WTC11 (cell line): ENCODE data around the gene SNRPA.

ENCODE experiments used
- ESRRA ChIP-seq: sonication (generic); formaldehyde crosslinking; IDR thresholded peaks from 2 replicates; pipeline ENCODE4 v1.8.1; 2022; ENCODE audit warnings: mild to moderate bottlenecking, missing genetic modification reagents, borderline replicate concordance
- SMAD3 ChIP-seq: sonication (generic); formaldehyde crosslinking; IDR thresholded peaks from 2 replicates; pipeline ENCODE4 v1.8.0; 2022; ENCODE audit warnings: missing genetic modification reagents, mild to moderate bottlenecking, borderline replicate concordance
- ZNF232 ChIP-seq: sonication (generic); formaldehyde crosslinking; IDR thresholded peaks from 2 replicates; pipeline ENCODE4 v1.8.0; 2022; ENCODE audit warnings: mild to moderate bottlenecking, missing genetic modification reagents
- TF ChIP-seq, protein P1 (sequence below): fragments of 200-600 bp; IDR thresholded peaks from 2 replicates; pipeline ENCODE4 v1.8.0; 2022; ENCODE audit warnings: antibody characterized with exemption
- TF ChIP-seq, protein P2 (sequence below): fragments of 250-450 bp; sonication (Bioruptor Pico); conservative IDR thresholded peaks from 2 replicates; pipeline ENCODE4 v1.9.0; 2021; ENCODE audit warnings: mild to moderate bottlenecking

- TF ChIP-seq SMAD3: no peak
- TF ChIP-seq, protein P1, sequence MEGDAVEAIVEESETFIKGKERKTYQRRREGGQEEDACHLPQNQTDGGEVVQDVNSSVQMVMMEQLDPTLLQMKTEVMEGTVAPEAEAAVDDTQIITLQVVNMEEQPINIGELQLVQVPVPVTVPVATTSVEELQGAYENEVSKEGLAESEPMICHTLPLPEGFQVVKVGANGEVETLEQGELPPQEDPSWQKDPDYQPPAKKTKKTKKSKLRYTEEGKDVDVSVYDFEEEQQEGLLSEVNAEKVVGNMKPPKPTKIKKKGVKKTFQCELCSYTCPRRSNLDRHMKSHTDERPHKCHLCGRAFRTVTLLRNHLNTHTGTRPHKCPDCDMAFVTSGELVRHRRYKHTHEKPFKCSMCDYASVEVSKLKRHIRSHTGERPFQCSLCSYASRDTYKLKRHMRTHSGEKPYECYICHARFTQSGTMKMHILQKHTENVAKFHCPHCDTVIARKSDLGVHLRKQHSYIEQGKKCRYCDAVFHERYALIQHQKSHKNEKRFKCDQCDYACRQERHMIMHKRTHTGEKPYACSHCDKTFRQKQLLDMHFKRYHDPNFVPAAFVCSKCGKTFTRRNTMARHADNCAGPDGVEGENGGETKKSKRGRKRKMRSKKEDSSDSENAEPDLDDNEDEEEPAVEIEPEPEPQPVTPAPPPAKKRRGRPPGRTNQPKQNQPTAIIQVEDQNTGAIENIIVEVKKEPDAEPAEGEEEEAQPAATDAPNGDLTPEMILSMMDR: no peak
- TF ChIP-seq, protein P2, sequence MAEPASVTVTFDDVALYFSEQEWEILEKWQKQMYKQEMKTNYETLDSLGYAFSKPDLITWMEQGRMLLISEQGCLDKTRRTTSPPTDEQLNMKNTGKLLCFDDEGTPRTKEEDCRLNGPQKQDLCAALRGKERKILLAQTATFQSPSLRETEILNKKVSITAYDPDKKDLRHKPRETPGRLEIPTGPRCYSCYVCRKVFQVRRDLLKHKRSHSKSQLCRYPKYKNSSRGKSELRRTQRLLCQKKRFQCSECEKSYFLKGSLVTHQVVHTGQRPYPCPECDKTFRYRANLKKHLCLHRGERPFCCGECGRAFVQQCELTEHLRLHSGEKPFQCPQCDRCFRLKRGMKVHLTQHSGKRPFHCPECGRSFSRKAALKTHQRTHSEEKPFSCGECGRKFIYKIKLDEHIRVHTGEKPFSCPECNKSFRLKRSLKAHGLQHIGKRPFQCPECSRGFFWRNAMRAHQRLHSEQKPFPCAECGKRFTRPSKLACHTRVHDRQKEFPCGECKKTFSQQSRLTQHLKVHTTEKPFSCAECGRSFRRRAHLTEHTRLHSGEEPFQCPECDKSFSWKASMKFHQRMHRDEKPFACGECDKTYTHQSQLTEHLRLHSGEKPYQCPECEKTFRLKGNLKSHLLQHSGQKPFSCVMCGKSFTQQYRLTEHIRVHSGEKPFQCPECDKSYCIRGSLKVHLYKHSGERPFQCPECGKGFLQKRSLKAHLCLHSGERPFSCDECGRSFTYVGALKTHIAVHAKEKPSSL (CRISPR knock-in tag): no peak
- TF ChIP-seq ZNF232 (CRISPR knock-in tag): no peak
- no peak for TF ChIP-seq ESRRA (CRISPR knock-in tag)
These were observed 17.9 kb upstream of the SNRPA start for GRCh38 chr19:40733149-40733548.
